NCI-H1436 treated with DMSO at 0.1 percent for 48 hours (cell line): ENCODE data around the gene SSTR3.

Experiments used
- DNase-seq: peaks from one replicate; lab custom pipeline; 2025; lab: John Stamatoyannopoulos, UW

Gene SSTR3

DNA sequence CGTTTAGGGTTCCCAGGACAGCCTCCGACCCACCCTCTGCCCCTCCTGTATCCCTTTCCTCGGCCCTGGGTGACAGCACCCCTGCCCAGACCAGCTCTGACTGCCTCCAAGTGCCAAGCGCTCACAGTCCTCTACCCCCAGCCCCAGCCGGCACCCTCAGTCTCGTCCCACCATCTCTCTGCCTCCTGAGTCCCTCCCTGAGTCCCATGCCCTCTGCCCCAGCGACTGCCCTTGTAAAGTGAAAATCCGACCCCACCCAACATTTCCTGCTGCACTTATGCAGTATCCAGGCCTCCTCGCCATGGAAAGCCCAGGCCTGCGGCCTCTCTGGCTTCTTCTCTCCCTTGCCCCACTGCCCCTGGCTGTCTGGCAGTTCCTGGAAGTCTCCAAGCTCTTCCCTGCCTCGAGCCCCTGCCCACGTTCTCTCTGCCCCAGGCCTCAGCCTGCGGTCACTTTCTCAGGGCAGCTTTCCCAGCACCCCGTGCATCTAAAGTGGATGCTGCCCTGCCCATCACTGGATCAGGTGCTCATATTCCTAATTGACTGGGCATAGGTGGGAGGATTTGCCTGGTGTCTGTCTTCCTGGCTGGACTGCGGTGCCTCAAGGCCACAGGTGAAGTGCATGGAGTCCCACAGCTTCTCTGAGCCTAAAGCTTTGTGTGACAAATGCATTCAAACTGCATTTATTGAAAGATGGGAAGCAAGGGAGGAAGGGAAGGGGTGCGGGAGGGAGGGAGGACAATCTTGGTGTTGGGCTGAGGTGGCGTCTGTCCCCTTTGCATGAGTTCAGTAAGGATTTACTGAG is 44.9 kb downstream of the SSTR3 start:
- DNase-seq, result no peak

DNA sequence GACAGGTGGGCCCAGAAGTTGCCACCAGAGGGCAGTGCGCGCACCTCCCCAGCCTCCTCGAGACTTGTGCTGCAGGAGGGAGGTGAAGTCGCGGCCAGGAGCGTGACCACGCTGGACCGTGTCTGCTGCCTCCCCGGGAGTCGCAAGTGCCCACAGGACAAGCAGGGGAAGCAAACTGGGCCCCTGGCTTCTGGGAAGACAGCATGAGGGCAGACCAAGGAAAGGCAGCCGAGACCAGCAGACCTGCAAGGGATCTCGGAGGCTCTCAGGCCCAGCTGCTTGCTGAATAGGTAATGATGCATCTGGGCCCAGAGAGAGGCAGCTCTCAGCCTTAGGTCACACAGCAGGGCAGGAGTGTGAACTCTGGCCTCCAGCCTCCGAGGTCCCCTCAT is 45.6 kb downstream of the SSTR3 start:
- peak; percentile 17 for DNase-seq

DNA sequence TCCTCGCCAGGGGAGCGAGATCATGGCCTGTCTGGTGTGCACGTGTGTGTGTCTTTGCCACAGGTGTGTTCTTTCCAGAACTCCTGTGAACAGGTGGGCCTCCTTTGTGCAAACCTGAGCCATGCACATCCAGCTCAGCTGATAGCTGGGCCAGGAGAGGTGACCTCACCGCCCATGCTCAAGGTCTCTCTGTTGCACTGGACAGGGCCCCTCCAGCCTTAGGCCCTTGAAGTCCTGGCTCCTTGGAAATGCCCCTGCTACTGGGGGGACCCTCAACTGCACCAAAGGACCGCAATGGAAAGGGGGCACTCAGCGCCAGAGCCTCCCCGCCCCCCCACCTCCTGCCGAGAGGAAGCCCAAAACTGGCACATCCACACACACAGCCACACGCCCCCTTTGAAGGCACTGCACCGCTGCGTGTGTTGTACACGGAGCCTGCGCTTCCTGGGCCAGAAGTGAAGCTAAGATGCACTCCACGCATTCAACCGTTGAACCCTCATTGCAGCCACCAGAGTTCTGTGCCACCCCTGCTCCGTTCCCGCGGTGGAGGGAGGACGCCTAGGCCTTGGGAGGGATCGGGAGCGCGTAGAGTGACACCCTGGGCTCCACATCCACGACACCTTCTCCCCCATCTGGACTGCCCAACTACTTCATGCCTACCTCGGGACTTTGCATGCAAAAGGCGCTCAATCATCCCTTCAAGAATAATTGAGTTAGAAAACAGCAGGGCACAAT is 46.2 kb downstream of the SSTR3 start:
- DNase-seq, result no peak

GRCh38 chr22:37165066-37165465 is 47.2 kb downstream of the SSTR3 start:
- DNase-seq, result no peak

DNA sequence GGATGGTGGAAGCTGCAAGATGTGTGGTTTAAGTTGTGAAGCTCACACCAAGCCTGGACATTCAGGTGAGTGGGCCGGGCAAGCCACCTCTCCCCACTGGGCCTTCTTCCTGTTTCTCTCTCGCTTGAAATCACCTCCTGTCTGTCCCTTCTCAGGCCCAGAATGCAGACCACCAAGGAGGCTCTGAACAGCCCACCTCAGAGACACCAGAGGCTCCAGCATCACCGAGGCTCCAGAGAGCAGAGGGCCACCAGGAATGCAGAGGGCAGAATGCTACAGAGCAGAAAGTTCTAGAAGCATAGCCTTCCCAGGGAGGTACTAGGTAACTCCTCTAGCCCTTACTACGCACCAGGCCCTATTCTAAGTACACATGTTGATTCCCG is 47.8 kb downstream of the SSTR3 start:
- no peak for DNase-seq

GRCh38 chr22:37163575-37164504 is 48.4 kb downstream of the SSTR3 start:
- DNase-seq, result no peak

DNA sequence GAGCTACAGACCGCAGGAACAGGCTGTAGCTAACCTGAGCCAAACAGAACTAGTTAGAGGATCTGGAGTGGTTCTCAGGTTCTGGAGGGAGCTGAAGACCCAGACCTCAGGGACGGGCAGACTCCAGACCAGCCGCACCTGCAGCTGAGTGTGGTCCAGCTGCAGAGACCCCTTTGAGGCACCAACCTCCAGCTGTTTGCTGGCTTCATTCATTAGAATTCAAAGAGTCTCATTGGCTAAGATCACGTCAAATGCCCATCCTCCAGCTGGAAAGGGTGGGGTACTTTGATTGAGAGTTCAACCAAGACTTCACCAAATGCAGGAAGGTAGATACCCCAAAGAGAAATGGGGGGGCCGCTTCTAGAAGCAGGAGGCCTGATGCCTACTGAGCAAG is 49.2 kb downstream of the SSTR3 start:
- no peak for DNase-seq

- DNase-seq, result no peak
Observed at GRCh38 chr22:37162221-37163095, 49.8 kb downstream of the SSTR3 start.

GRCh38 chr22:37161443-37161842 is 50.8 kb downstream of the SSTR3 start:
- DNase-seq, result no peak

DNA sequence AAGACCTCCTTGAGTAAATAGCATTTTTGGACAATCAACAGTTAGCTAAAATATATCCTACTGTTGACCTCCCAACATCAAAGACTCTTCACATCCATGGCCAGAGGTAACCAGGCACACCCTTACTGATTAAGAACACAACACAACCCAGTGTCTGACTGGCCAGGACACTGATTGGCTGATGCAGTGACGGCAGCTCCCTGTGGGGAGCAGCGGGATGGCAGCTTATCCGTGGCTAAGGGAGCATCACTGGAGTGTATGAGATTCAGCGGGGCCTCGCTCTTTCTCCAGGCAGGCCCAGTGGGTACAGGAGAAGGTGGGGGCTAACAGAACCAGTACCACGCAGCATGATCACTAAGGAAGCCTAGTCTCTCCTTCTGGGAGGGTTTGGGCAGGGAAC is 52.2 kb downstream of the SSTR3 start:
- DNase-seq, result no peak

DNA sequence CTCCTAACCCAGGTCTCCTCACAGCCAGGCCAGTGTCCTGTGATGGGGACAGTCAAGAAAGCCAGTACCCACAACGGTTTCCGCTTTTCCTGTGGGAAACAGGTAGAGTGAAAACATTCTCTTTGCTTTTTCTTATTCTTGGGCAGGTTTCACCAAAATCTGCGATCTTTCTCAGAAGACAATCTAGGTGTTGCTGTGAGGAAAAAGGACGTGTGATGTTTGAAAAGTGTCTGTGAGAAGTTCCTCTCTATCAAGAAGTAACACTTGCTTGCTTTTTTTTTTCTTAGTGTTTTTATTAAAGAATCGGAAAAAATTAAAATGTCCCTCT is 53.4 kb downstream of the SSTR3 start:
- no peak for DNase-seq

DNA sequence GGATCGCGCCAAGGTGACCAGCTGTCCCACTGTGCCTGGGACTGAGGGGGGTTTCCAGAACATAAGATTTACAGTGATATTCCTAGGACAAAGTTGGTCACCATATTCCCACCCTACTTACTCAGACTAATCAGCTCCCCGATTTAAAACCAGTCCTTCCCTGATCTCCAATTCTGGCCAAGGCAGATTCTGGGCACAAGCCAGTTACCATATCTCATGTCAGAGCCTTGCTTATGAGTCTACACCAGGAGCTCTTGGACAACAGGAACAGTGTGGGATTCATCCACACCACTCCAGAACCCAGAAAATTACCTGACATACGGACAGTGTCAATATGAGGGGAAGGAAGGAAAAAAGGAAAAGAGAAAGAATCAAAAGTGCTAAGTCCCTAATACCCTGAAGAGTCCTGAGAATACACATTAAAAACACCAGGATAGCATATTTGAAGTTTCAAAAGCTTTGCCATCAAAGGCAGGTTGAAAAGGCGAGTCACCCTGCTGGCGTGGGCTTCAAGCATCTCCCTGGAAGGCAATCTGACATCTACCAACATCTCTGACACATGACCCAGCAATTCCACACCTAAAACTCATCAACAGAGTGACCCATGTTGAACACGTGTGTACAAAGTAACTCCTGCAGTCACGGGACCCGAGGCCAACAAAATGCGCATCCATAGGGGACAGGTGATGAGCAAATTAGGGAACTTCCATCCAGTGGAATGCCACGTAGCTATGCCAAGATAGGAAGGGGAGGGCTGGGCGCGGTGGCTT is 54.6 kb downstream of the SSTR3 start:
- DNase-seq, result no peak

DNA sequence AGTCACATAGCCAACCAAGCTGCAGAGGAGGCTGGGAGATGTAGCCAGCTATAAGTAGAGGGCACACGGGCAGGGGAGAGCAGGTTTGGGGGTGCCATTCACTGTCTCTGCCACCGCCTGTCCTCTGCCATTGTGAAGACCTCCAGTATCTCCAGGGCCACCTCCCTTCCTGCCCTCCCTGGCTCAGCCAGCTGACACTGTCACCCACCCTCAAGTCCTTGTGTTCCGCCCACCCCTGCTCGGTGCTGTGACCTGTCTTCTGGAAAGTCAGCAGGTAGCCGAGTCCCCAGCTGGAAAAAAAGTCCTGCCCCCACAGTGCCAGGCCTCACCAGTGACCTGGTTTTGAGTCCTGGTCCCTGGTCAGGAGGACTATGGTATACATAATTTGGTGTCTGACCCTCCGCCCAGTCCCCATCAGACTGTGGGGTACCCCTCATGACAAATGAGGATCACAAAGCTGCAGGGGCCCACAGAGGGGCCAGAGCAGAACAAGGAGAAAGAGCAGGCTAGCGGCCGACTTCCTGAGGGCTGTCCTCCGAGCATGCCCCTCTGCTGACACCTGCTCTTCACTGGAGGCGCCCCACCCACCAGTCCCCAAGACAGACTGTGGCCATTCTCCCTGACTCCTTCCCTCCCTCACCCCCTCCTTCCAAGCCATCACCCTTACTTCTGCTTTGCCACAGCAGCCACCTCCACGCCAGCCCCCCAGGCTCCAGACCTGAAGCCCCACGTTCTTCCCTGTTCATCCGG is 55.4 kb downstream of the SSTR3 start:
- DNase-seq, result no peak

DNA sequence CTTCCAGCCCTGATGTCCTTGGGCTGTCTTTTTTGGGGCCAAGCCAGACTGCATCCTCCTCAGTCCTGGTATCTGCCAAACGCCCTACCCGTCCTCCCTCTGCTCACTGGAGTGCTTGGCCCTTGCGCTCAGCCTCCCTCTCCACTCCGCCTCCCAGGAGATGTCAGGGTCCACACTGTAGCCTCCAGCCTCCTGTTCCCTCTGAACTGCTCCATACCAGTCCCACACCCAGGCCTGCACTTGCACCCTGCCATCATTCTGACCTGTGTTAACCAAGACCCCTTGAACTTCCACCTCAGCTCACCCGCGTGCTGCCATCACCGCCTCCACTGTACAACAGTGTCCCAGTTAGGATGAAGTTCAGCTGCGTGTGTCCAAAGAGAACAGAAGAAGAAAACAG is 56.3 kb downstream of the SSTR3 start:
- no peak for DNase-seq

DNA sequence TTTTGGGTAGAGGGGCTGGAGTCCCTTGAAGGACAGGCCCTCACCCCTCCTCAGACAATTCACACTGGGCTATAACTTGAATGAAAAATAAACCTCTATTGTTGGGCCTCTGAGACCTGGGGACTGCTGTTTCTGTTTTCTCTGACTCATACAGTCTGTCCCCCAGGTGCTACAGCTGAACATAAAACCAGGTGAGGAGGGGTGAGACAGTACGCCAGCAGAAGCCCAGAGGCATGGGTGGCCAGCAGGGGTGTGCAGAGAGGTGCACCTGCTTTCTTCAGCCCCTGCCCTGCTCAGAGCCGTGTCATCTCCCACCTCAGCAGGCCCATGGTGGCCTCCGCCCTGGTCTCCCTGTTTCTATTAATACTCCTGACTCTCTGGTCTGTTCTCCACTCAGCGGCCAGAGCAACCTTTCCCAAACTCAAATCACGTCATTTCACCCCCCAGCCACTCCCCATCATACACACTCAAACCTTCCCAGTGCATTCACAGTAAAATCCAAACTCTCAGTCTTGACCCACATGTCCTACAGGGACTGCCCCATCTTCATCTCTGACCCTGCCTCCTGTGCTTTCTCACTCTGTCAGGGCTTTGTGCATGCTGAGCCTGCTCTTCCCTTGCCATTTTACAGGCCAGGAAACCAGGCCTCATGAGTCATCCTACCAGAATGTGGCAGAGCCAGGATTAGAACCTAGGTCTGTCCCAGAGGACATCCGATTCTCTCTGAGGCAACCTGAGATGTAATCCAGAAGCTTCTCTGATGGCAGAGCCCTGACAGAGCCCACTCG is 57.2 kb downstream of the SSTR3 start:
- no peak for DNase-seq
